ENCODE data around the gene TERT. TPM values are rescaled to one million over a fixed set of nuclear protein-coding genes. Genes with fewer than 3 reads are reported as not detected.

Gene TERT
- total RNA-seq, 1 experiment from 2014 or later = 6.1 TPM

DNA sequence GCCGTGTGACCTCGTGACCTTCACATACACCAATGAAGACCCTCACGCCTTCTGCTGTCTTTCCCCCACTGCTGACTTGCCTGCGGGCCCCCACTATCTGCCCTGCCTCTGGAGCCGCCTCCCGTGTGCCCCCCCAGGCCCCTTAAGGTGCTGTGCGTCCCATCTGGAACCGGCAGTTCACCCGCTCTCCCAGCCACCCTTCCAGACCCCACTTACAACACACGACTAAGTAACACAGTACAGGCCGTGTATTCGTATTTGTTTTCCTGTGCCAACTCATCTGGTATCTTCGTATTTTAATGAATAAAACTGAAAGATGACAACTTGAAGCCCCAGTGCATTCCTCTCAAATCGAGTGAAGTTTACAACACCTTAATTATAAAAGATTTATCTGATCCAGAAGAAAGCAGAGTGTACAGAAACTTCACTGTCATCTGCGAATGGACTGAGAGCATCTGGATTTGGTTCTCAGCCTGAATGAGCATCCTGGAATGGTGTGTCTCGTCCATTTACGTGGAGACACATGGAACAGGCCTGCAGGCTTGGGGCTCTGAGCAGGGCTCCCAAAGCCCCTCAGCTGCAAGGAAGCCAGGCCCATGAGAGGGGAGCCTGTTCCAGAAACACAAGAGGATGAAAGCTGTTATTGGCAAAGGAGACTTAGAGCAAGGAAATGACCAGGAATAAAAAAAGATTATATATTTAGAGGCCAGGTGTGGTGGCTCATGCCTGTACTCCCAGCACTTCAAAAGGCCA, 21.9 kb upstream of the TERT start:
- H3K4me1 ChIP-seq = peaks cover 25% of the 10 kb centered on the region
- TF ChIP-seq, protein P1, sequence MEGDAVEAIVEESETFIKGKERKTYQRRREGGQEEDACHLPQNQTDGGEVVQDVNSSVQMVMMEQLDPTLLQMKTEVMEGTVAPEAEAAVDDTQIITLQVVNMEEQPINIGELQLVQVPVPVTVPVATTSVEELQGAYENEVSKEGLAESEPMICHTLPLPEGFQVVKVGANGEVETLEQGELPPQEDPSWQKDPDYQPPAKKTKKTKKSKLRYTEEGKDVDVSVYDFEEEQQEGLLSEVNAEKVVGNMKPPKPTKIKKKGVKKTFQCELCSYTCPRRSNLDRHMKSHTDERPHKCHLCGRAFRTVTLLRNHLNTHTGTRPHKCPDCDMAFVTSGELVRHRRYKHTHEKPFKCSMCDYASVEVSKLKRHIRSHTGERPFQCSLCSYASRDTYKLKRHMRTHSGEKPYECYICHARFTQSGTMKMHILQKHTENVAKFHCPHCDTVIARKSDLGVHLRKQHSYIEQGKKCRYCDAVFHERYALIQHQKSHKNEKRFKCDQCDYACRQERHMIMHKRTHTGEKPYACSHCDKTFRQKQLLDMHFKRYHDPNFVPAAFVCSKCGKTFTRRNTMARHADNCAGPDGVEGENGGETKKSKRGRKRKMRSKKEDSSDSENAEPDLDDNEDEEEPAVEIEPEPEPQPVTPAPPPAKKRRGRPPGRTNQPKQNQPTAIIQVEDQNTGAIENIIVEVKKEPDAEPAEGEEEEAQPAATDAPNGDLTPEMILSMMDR (IDR thresholded peaks at IDR 0.05; ENCODE audit: insufficient read depth in 1 of 2, low read depth in 1 of 2, low read length in 1 of 2, severe bottlenecking in 1 of 2, unreplicated experiment in 1 of 2) = no peak
- Mint-ChIP-seq H3K4me1 (ENCODE audit: low read depth, unreplicated experiment) (peaks cover 16% of the 10 kb centered on the region), H3K27ac (ENCODE audit: unreplicated experiment) (peak overlapping the region; percentile 85), H3K4me3 (ENCODE audit: unreplicated experiment) (peak overlapping the region; percentile 39), H3K27me3 (ENCODE audit: insufficient read depth, unreplicated experiment) (no peaks in the 10 kb centered on the region), H3K36me3 (ENCODE audit: insufficient read depth, unreplicated experiment) (peaks cover 39% of the 10 kb centered on the region), H3K9me3 (ENCODE audit: unreplicated experiment) (no peaks in the 10 kb centered on the region)
- ChIA-PET CTCF (no interaction called here), POLR2A (no interaction called here)
- no peaks in the 10 kb centered on the region for H3K27me3 ChIP-seq (replicated peaks; ENCODE audit: control insufficient read depth, insufficient read depth, low read length)
- DNase-seq = peak in 1 of 2 experiments; percentile 19
- BruUV-seq (replicated peaks) = no TSS peak
- intact Hi-C loops (cut with micrococcal nuclease; ENCODE audit: unreplicated experiment) = loop anchor here (2.0 kb wide), 1 partner anchor 16 kb away; no protein-coding TSS in a partner anchor
- peaks cover 1% of the 10 kb centered on the region; the same call in 1 of the 2 replicates for H3K36me3 ChIP-seq (ENCODE audit: control insufficient read depth, insufficient read depth, low read length)
- H3K9me3 ChIP-seq = no peaks in the 10 kb centered on the region
- H3K4me3 ChIP-seq (ENCODE audit: low read depth, low read length) = no peak overlapping the region

DNA sequence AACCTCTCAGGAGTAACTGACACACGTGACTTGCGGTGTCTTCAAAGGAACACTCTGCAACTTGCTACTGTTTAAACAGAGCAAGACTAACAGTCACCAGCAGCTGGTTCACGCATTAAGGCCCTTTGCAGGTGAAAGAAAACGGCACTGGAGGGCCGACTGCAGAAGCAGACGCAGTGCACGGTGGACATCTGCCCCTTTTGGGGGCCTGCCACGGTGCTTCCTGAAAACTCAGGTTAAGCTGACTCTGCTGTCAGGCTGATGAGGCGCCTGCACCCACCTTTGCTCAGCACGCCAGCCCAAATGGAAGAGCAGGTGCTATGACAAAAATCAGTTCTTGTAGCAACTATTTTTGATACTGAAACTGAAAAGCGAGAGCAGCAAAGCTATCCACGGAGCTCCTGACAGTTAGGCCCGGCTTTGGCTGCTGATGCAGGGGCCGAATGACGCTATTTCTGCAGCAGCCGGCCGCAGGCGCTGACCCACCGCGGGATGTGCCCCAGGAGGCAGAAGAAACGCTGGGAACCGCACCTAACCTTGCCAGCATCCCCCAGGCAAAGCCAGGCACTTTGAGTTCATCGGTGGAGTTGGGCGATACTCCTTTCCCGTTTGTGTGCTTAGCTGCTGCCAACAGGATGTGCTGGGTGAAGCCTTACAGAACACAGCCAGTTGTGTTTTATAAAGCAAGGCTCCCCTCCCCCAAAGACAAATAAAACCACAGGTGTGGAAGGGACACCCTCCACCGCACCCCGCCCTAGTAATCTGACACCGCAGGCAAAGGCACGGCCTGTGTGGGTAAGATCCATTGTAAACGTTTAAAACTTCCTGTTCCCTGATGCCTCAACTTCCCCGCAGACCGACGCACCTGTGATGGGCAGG, 21.1 kb upstream of the TERT start:
- Mint-ChIP-seq H3K4me3 (ENCODE audit: unreplicated experiment) (peak overlapping the region; percentile 39), H3K27me3 (ENCODE audit: insufficient read depth, unreplicated experiment) (no peaks in the 10 kb centered on the region), H3K9me3 (ENCODE audit: unreplicated experiment) (no peaks in the 10 kb centered on the region), H3K4me1 (ENCODE audit: low read depth, unreplicated experiment) (peaks cover 16% of the 10 kb centered on the region), H3K27ac (ENCODE audit: unreplicated experiment) (peak overlapping the region; percentile 85), H3K36me3 (ENCODE audit: insufficient read depth, unreplicated experiment) (peaks cover 30% of the 10 kb centered on the region)
- H3K4me1 ChIP-seq = peaks cover 25% of the 10 kb centered on the region
- ChIA-PET CTCF (interaction anchor here (0.8 kb wide), 1 partner anchor 11 kb away, joined by 3 read pairs; no protein-coding TSS in a partner anchor), POLR2A (interaction anchor here (0.7 to 0.8 kb wide), 2 partner anchors 77 to 208 kb away, joined by 3 to 4 read pairs; partner anchors contain the start of gene LPCAT1)
- H3K36me3 ChIP-seq (ENCODE audit: control insufficient read depth, insufficient read depth, low read length) = peaks cover 1% of the 10 kb centered on the region; the same call in 1 of the 2 replicates
- no TSS peak for BruUV-seq (replicated peaks)
- no peaks in the 10 kb centered on the region for H3K27me3 ChIP-seq (replicated peaks; ENCODE audit: control insufficient read depth, insufficient read depth, low read length)
- intact Hi-C loops (cut with micrococcal nuclease; ENCODE audit: unreplicated experiment) = loop anchor here (2.0 kb wide), 1 partner anchor 17 kb away; no protein-coding TSS in a partner anchor
- peak overlapping the region; percentile 9 for H3K4me3 ChIP-seq (ENCODE audit: low read depth, low read length)
- DNase-seq = peak; percentile 70 to 77
- no peaks in the 10 kb centered on the region for H3K9me3 ChIP-seq
- TF ChIP-seq, protein P1 (IDR thresholded peaks at IDR 0.05; ENCODE audit: insufficient read depth in 1 of 2, low read depth in 1 of 2, low read length in 1 of 2, severe bottlenecking in 1 of 2, unreplicated experiment in 1 of 2) = no peak

Data from Caco-2 (cell line).